ENCODE measurements around the gene MAP3K10.

Gene MAP3K10

DNA sequence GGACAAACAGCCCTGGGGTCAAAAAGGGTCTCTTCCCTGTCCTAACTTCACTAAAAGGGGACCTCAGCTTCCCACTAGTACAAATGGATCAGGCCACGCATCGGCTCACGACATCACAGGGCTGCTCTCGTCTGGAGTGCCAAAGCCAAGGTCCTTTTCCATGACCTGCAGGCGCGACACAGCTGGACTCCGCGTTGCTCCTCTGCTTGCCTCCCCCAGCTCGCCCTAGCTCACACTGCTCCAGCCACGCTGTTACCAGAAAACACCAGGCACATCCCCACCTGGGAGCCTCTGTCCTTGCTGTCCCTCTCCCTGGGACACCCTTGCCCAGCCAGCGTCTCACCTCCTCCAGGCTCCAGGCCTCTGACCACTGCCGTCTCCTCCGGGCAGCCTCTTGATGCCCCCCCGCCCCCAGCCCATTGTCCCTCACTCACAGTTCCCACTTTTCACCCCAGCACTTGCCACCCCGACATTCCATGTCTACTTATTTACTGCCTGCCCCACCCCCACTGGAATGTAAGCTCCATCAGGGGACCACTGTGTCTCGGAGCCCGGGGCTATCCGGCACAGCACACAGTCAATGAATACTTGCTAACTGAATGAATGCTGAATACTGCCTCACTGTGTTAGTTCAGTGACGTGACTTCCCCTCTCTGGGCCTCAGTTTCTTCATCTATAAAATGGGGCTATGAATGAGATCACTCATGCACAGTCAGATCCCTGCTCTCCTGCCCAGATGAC lies 73.3 kb downstream of the MAP3K10 start:
- H3K4me3 ChIP-seq (ENCODE audit: control insufficient read depth, low read depth, low read length), result no peak overlapping the region
- no peak for DNase-seq (ENCODE audit: low read depth)
- TF ChIP-seq, protein P1, sequence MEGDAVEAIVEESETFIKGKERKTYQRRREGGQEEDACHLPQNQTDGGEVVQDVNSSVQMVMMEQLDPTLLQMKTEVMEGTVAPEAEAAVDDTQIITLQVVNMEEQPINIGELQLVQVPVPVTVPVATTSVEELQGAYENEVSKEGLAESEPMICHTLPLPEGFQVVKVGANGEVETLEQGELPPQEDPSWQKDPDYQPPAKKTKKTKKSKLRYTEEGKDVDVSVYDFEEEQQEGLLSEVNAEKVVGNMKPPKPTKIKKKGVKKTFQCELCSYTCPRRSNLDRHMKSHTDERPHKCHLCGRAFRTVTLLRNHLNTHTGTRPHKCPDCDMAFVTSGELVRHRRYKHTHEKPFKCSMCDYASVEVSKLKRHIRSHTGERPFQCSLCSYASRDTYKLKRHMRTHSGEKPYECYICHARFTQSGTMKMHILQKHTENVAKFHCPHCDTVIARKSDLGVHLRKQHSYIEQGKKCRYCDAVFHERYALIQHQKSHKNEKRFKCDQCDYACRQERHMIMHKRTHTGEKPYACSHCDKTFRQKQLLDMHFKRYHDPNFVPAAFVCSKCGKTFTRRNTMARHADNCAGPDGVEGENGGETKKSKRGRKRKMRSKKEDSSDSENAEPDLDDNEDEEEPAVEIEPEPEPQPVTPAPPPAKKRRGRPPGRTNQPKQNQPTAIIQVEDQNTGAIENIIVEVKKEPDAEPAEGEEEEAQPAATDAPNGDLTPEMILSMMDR (IDR thresholded peaks at IDR 0.05; ENCODE audit: control insufficient read depth, insufficient read depth, low read depth, low read length, missing control alignments), result no peak
